HG02852 (cell line): Measurements from ENCODE around the gene B3GAT1.

Source experiments
- ATAC-seq: cut with Tn5 transposase; IDR thresholded peaks from one replicate; pipeline ENCODE4 v1.9.1; 2021; ENCODE audit warnings: mild to moderate bottlenecking, moderate library complexity; ENCODE audit not compliant: unreplicated experiment

B3GAT1 gene

GRCh38 chr11:134374891-134375550 is 37.0 kb downstream of the B3GAT1 start:
- ATAC-seq, result no peak

- no peak for ATAC-seq
Measured at GRCh38 chr11:134374171-134374570, 37.9 kb downstream of the B3GAT1 start.

GRCh38 chr11:134373591-134374052 is 38.4 kb downstream of the B3GAT1 start:
- no peak for ATAC-seq

GRCh38 chr11:134372961-134373360 is 39.1 kb downstream of the B3GAT1 start:
- no peak for ATAC-seq

- no peak for ATAC-seq
Measured at GRCh38 chr11:134372536-134372935, 39.5 kb downstream of the B3GAT1 start.

GRCh38 chr11:134371436-134372185 is 40.4 kb downstream of the B3GAT1 start:
- no peak for ATAC-seq

- no peak for ATAC-seq
Measured at GRCh38 chr11:134370526-134371435, 41.3 kb downstream of the B3GAT1 start.

- ATAC-seq, result no peak
Measured at GRCh38 chr11:134369656-134370525, 42.2 kb downstream of the B3GAT1 start.

- no peak for ATAC-seq
Measured at GRCh38 chr11:134367781-134368180, 44.3 kb downstream of the B3GAT1 start.

- ATAC-seq, result no peak
Measured at GRCh38 chr11:134366254-134366653, 45.8 kb downstream of the B3GAT1 start.

GRCh38 chr11:134365011-134365925 is 46.8 kb downstream of the B3GAT1 start:
- no peak for ATAC-seq

GRCh38 chr11:134364261-134364660 is 47.8 kb downstream of the B3GAT1 start:
- no peak for ATAC-seq

GRCh38 chr11:134363592-134363991 is 48.5 kb downstream of the B3GAT1 start:
- no peak for ATAC-seq

- ATAC-seq, result no peak
Measured at GRCh38 chr11:134363161-134363560, 48.9 kb downstream of the B3GAT1 start.

- no peak for ATAC-seq
Measured at GRCh38 chr11:134362192-134362901, 49.7 kb downstream of the B3GAT1 start.

- no peak for ATAC-seq
Measured at GRCh38 chr11:134361661-134362060, 50.4 kb downstream of the B3GAT1 start.

- ATAC-seq, result peak; percentile 76
Measured at GRCh38 chr11:134360050-134360835, 51.8 kb downstream of the B3GAT1 start.

GRCh38 chr11:134359646-134360045 is 52.4 kb downstream of the B3GAT1 start:
- no peak for ATAC-seq
